Pancreas (tissue), 10 donors: ENCODE data around the gene TACR2. TPM values are rescaled to one million over a fixed set of nuclear protein-coding genes. Genes with fewer than 3 reads are reported as not detected.

Experiments
- ATAC-seq, 4 donors: fragments of 200-7000 bp; cut with Tn5 transposase; one replicate each; pipeline versions ENCODE4 v1.8.0 to v1.9.1; 2020; ENCODE audit warnings: mild to moderate bottlenecking in 4 of 4, moderate library complexity in 4 of 4
- DNase-seq, 6 donors: peaks; one replicate each; pipeline ENCODE4 v3.0.0-alpha.2; 2020
- FAIRE-seq: peaks from 2 replicates; lab custom pipeline; 2012; peaks lifted over from hg19 to GRCh38; lab: Jason Lieb, UNC
- H3K27ac ChIP-seq, 4 donors: fragments of 200-600 bp; sonication (generic); 1 replicate in 3 of 4; 2 replicates in 1 of 4; pipeline versions ENCODE4 v1.5.0 to v1.8.0; 2020
- H3K27me3 ChIP-seq, 4 donors: fragments of 200-600 bp; one replicate each; pipeline ENCODE4 v1.8.0; 2021
- H3K36me3 ChIP-seq, 3 donors: fragments of 200-600 bp; sonication (generic) in 1 of 3; one replicate each; pipeline versions ENCODE4 v1.5.0 to v1.8.0; 2020 to 2021
- H3K4me1 ChIP-seq, 3 donors: fragments of 200-600 bp; one replicate each; pipeline ENCODE4 v1.8.0; 2021
- H3K4me3 ChIP-seq, 4 donors: fragments of 200-600 bp; sonication (generic) in 2 of 4; one replicate each; pipeline versions ENCODE4 v1.5.0 to v1.8.0; 2020 to 2021
- H3K9me3 ChIP-seq, 4 donors: fragments of 200-600 bp; one replicate each; pipeline ENCODE4 v1.8.0; 2021
- WGBS, 2 donors: extraction: QIAGEN DNeasy Blood & Tissue Kit; methylation state at CpG; one replicate each; pipeline ENCODE4 v1.1.7; 2013; 5-methylcytosine and 5-hydroxymethylcytosine counted together
- intact Hi-C, 3 donors: fragments of 100-400 bp; cut with DNase I; formaldehyde crosslinking; loops; one replicate each; pipeline versions ENCODE4 v1.11.1 to v1.14.2; 2022
- polyA plus RNA-seq, 2 donors: library from polyadenylated mRNA; stranded (reverse); fragments of 200-250 nt; gene quantifications; one replicate each; pipeline ENCODE4 v1.2.3, GENCODE V29; 2013
- total RNA-seq, 6 donors: library from RNA; stranded (reverse); fragmentation: NEBNext Ultra II Directional in 4 of 6; extraction: Animal tissue kit (Norgen Biotek cat#: 25700) in 4 of 6; gene quantifications; one replicate each; pipeline versions ENCODE4 v1.2.1 to v1.2.4, GENCODE V29; 2021 to 2023
- TF ChIP-seq, protein P1 (sequence below), 4 donors: fragments of 200-600 bp; sonication (generic) in 3 of 4; IDR thresholded peaks; one replicate each; pipeline versions ENCODE4 v1.5.0 to v1.8.0; 2021; ENCODE audit warnings: antibody characterized with exemption in 4 of 4
- donor health status: healthy with polysubstance abuse.
- donor health status: DM: no; HTN: no; CAD: no; lungs with moderate emphysema.
- donor health status: DM: no; HTN: no; CAD: no.
- donor health status: control.
- donor health status: control.
- donor health status: Bipolar disorder and iron deficiency.
- donor health status: DM: yes; HTN: yes; CAD: no.
- donor health status: DM: no; HTN: no; CAD: no.
- donor health status: DM: no; HTN: no; CAD: no.
- donor health status: DM: yes; HTN: yes; CAD: no.

TACR2 gene
- total and polyA plus RNA-seq, 8 donors = 0.12 to 0.28 (median 0.15) TPM; not detected in 2

DNA sequence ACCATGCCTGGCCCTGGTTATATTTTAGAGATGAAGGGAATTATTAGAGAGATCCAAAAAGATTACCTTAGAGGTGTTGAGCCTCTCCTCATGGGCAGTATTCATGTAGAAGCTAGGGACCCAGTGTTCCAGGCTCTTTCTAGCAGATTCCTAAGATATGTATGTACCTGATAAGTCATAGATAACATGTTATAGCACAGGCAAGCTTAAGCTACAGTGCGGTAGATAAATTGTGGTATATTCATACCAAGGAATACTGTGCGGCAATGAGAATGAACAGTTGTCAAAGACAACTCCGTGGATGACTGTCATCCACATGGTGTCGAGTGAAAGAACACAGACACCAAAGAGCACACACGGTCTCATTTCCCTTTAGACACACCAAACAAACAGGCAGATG is 53.1 kb downstream of the TACR2 start:
- intact Hi-C loops = no loop called here
- no peaks in the 10 kb centered on the region for H3K27me3 ChIP-seq
- ATAC-seq (no peak), DNase-seq (no peak), FAIRE-seq (no peak)
- H3K4me3 ChIP-seq = no peak overlapping the region
- H3K9me3 ChIP-seq = no peaks in the 10 kb centered on the region
- no peaks in the 10 kb centered on the region for H3K36me3 ChIP-seq
- peaks cover 14 to 22% (median 21%) of the 10 kb centered on the region in 3 donors for H3K4me1 ChIP-seq
- TF ChIP-seq, protein P1, sequence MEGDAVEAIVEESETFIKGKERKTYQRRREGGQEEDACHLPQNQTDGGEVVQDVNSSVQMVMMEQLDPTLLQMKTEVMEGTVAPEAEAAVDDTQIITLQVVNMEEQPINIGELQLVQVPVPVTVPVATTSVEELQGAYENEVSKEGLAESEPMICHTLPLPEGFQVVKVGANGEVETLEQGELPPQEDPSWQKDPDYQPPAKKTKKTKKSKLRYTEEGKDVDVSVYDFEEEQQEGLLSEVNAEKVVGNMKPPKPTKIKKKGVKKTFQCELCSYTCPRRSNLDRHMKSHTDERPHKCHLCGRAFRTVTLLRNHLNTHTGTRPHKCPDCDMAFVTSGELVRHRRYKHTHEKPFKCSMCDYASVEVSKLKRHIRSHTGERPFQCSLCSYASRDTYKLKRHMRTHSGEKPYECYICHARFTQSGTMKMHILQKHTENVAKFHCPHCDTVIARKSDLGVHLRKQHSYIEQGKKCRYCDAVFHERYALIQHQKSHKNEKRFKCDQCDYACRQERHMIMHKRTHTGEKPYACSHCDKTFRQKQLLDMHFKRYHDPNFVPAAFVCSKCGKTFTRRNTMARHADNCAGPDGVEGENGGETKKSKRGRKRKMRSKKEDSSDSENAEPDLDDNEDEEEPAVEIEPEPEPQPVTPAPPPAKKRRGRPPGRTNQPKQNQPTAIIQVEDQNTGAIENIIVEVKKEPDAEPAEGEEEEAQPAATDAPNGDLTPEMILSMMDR (IDR thresholded peaks at IDR 0.05) = no peak
- 88 to 93% methylated on average over 5 of the region's 5 CpGs for WGBS, 2 donors
- H3K27ac ChIP-seq = no peak overlapping the region

- Histone ChIP-seq H3K27me3 (no peaks in the 10 kb centered on the region), H3K27ac (no peak overlapping the region), H3K4me1 (peaks cover 14 to 22% (median 21%) of the 10 kb centered on the region in 3 donors), H3K4me3 (no peak overlapping the region), H3K9me3 (no peaks in the 10 kb centered on the region), H3K36me3 (no peaks in the 10 kb centered on the region)
- ATAC-seq (peak in 1 of 4 donors; percentile 16), DNase-seq (peak in 1 of 6 donors; percentile 46), FAIRE-seq (no peak)
- intact Hi-C loops = no loop called here
- 77 to 82% methylated on average over 13 of the region's 13 CpGs for WGBS, 2 donors
- TF ChIP-seq, protein P1 (IDR thresholded peaks at IDR 0.05) = no peak
Measured at GRCh38 chr10:69362471-69362954, 54.2 kb downstream of the TACR2 start.

- peak overlapping the region; percentile 57 to 75 (median 66) for H3K27ac ChIP-seq
- no peaks in the 10 kb centered on the region for H3K36me3 ChIP-seq
- WGBS, 2 donors = 36 to 44% methylated on average over 2 of the region's 2 CpGs
- intact Hi-C loops = no loop called here
- H3K27me3 ChIP-seq = no peaks in the 10 kb centered on the region
- H3K4me3 ChIP-seq = no peak overlapping the region
- TF ChIP-seq, protein P1 (IDR thresholded peaks at IDR 0.05) = no peak
- peaks cover 14 to 22% (median 21%) of the 10 kb centered on the region in 3 donors for H3K4me1 ChIP-seq
- H3K9me3 ChIP-seq = no peaks in the 10 kb centered on the region
- DNase-seq (peak; percentile 65 to 92 (median 88)), ATAC-seq (peak; percentile 89 to 92 (median 91)), FAIRE-seq (no peak)
Measured at GRCh38 chr10:69361303-69361614, 55.5 kb downstream of the TACR2 start.

GRCh38 chr10:69360485-69361302 is 56.0 kb downstream of the TACR2 start:
- H3K27me3 ChIP-seq = no peaks in the 10 kb centered on the region
- H3K4me3 ChIP-seq = no peak overlapping the region
- H3K36me3 ChIP-seq = no peaks in the 10 kb centered on the region
- WGBS, 2 donors = 22 to 29% methylated on average over 8 of the region's 8 CpGs
- FAIRE-seq (no peak), DNase-seq (peak; percentile 75 to 92 (median 86)), ATAC-seq (peak; percentile 91 to 93 (median 92))
- peaks cover 14 to 22% (median 21%) of the 10 kb centered on the region in 3 donors for H3K4me1 ChIP-seq
- intact Hi-C loops = no loop called here
- no peaks in the 10 kb centered on the region for H3K9me3 ChIP-seq
- H3K27ac ChIP-seq = peak overlapping the region; percentile 57 to 75 (median 66)
- TF ChIP-seq, protein P1 (IDR thresholded peaks at IDR 0.05) = no peak

DNA sequence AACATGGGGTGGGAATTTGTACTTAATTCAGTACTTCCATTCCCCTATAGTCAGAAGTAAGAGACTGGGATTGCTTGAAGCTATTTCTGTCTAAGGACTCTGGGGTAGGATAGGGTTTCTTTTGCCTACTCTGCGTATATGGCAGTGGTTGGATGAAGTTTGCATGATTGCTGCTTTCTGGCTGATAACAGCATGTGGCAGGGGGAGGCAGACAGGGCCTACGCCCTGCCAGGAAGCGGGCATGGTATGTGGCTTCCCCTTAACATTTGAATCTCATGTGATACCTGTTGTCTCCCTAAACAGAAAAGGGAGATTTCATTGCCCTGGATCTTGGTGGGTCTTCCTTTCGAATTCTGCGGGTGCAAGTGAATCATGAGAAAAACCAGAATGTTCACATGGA is 57.1 kb downstream of the TACR2 start:
- peaks cover 14 to 22% (median 21%) of the 10 kb centered on the region in 3 donors for H3K4me1 ChIP-seq
- no peak overlapping the region for H3K4me3 ChIP-seq
- FAIRE-seq (no peak), DNase-seq (no peak), ATAC-seq (no peak)
- WGBS, 2 donors = 91 to 93% methylated on average over 5 of the region's 5 CpGs
- H3K27me3 ChIP-seq = no peaks in the 10 kb centered on the region
- no peak overlapping the region for H3K27ac ChIP-seq
- no peaks in the 10 kb centered on the region for H3K36me3 ChIP-seq
- H3K9me3 ChIP-seq = no peaks in the 10 kb centered on the region
- TF ChIP-seq, protein P1 (IDR thresholded peaks at IDR 0.05) = no peak
- intact Hi-C loops = no loop called here
